GM10847 (cell line): ENCODE results near the gene SHISA7.

Experiments
- POLR2A ChIP-seq: IDR thresholded peaks from 2 replicates; pipeline ENCODE4 v1.6.1; 2011; ENCODE audit not compliant: insufficient read length; ENCODE audit errors: extremely low read depth

SHISA7 gene

GRCh38 chr19:55449469-55449868, 6.4 kb upstream of the SHISA7 start:
- TF ChIP-seq POLR2A: no peak

DNA sequence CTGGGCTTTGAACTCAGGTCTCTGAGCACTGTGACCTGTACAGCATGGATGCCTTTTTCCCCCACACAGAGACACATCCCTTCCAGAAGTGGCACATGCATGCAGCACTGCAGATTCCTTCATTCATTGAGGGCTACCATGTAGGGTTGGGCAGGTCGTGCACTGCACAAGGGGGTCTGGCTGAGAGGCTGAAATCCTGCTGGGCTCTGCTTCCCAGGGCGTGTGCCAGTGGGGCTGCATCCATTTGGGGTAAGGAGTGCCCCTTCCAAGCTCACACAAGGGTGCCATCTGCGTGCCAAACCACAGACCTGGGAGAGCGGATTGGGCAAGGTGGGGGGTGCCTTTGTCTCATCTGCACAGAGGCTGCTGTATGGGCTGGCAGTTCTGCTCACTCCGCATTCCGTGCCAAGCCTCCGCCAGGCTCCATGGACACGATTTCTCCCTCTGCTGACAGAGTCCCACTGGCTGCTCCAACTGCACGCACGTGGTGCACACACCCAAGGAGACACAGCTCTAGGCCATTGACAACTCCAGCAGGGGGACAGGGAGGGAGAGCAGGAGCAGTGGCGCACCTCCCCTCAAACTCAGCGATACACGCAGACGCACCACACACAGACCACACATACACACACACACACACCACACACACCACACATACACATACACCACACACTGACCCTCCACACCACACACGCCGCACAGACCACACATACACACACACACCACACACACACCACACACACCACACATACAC, 4.5 kb upstream of the SHISA7 start:
- TF ChIP-seq POLR2A: no peak

DNA sequence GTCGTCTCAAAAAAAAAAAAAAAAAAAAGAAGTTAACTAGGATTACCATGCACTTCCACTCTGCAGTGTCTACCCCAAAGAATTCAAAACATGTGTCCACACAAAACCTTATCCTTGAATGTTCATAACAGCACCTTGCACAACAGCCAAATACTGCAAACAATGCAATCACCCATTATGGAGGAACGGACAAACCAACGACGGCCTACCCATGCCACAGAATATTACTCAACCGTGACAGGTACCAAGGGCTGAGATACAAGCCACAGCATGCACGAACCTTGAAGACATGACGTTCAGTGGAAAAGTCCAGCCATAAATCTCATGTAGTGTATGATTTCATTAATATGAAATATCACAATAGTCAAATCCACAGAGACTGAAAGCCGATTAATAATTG, 3.0 kb upstream of the SHISA7 start:
- TF ChIP-seq POLR2A: no peak

DNA sequence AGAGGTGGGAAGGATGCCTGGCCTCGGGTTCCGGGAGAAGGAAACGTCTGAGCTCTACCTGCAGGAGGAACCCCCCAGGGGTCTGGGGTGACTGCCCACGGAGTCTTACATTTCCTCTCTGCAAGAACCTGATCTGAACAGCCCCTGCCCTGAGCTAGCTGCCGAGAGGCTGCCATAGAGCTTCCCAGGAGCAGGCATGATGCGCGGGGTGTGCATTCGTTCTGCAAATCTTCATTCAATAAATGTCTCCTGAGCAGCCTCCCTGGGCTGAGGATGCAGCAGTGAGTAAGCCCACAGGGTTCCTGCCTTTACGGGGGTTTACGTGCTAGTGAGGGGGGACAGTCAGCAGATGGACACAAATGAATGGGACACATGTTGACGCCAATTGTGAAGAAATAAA, 1.5 kb upstream of the SHISA7 start:
- TF ChIP-seq POLR2A: no peak

DNA sequence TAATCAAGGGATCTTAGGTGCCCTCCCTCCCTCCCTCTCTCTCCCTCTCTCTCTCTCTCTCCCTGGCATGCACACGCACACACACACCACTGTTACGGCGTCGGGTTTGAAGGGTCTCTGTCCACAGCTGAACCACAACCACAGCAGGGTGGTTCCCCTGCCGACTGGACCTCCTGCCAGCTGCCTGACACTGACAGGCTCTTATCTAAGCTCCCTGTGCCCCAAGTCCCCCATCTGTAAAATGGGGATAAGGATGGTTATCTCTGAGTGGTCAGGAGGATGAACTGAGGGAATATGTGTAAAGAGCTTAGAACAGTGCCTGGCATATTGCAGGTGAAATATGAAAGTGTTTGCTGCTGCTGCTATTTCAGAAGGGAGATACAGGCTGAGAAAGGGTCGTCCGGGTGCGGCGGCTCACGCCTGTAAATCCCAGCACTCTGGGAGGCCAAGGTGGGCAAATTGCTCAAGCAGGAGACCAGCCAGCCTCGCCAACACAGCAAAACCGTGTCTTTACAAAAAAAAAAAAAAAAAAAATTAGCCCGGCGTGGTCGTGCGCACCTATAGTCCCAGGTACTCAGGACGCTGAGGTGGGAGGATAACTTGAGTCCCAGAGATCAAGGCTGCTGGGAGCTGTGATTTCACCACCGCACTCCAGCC, 852 bp upstream of the SHISA7 start:
- TF ChIP-seq POLR2A: no peak

DNA sequence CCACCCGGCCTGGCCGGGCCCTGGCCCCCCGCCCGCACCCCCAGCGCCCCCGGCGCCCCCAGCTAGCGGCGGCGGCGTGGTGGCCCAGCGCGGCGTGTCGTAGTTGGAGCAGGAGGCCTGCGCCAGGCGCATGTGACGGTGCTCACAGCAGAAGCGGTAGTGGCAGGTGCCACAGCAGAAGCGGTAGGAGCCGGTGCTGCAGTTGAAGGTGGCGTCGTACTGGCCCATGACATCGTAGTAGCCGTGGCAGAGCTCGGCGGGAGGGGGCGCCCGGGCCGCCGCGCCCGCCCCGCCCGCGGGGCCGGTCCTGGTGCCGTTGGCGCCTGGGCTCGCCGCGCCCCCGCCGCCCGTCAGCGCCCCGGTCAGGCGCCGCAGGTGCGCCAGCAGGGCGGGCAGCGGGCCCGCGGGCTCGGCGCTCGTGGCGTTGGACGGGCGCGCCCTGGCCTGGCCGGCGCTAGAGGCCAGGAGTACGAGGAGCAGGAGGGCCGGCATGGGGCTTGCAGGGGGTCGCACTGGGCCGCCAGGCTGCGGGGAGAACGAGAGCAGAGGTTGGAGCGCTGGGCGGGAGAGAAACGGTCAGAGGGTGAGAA, 633 bp downstream of the SHISA7 start:
- TF ChIP-seq POLR2A: no peak

GRCh38 chr19:55441692-55442321, 1.3 kb downstream of the SHISA7 start:
- TF ChIP-seq POLR2A: no peak

GRCh38 chr19:55441319-55441691, 1.8 kb downstream of the SHISA7 start:
- TF ChIP-seq POLR2A: no peak

GRCh38 chr19:55440411-55441105, 2.5 kb downstream of the SHISA7 start:
- TF ChIP-seq POLR2A: no peak

- no peak for TF ChIP-seq POLR2A
Observed at GRCh38 chr19:55439052-55439451, 4.0 kb downstream of the SHISA7 start.

DNA sequence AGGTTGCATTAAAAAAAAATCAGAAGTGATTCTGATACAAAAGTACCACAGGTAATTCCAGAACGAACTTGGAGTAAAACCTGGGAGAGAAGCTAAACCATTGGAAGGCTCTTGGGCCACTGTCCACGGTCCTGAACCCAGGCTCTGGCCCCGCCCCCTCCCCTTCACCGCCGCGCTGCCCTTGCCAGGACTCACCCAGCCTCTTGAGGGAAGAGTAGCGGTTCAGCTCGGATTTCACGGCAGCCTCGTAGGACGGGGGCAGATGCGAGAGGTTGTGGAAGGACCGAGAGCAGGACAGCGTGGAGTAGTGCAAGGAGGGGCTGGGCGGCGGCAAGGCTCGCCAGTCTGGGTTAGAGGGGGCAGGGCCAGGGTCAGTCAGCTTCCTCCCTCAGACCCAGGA, 5.7 kb downstream of the SHISA7 start:
- no peak for TF ChIP-seq POLR2A

GRCh38 chr19:55436847-55437246, 6.3 kb downstream of the SHISA7 start:
- no peak for TF ChIP-seq POLR2A

DNA sequence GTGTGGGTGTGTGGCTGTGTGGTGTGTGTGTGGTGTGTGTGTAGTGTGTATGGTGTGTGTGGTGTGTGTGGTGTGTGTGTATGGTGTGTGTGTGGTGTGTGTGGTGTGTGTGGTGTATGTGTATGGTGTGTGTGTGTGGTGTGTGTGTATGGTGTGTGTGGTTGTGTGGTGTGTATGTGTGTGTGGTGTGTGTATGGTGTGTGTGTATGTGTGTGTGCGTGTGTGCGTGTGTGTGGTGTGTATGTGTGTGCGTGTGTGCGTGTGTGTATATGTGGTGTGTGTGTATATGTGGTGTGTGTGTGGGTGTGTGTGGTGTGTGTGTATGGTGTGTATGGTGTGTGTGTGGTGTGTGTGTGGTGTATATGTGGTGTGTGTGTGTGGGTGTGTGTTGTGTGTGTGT, 8.1 kb downstream of the SHISA7 start:
- no peak for TF ChIP-seq POLR2A

GRCh38 chr19:55434356-55434919, 8.7 kb downstream of the SHISA7 start:
- no peak for TF ChIP-seq POLR2A

- TF ChIP-seq POLR2A: no peak
Observed at GRCh38 chr19:55433292-55433691, 9.8 kb downstream of the SHISA7 start.
